ENCODE data around the gene MEX3D.

GRCh38 chr19:1555487-1556389, 12.4 kb downstream of the MEX3D start:
- no peak for TF ChIP-seq CTCF (conservative IDR thresholded peaks at IDR 0.05; ENCODE audit: low read depth, low read length)
- TF ChIP-seq EZH2phosphoT487 (IDR thresholded peaks at IDR 0.05; ENCODE audit: borderline replicate concordance, low read length), result no peak

Measured in PC-3 (cell line).